Mesenchymal stem cell (in vitro differentiated cells and primary cell): ENCODE data around the gene GSTM5.
"Not testable (repeated sequence)": the region's sequence is repeated elsewhere in the genome, so short reads cannot be mapped to it uniquely, and the experiment has no call there.

Experiments used
- DNase-seq: peaks from one replicate; pipeline ENCODE4 v3.0.0-alpha.2; 2013
- H2AFZ ChIP-seq: one replicate; pipeline ENCODE4 v1.6.1; 2013; ENCODE audit warnings: low read depth, mild to moderate bottlenecking, control low read depth, inconsistent platforms, low read length, moderate library complexity
- H2AK5ac ChIP-seq: 2 replicates; pipeline ENCODE4 v1.6.1; 2013; ENCODE audit warnings: low read length, moderate library complexity, mild to moderate bottlenecking, inconsistent platforms; ENCODE audit not compliant: severe bottlenecking
- H2BK120ac ChIP-seq: one replicate; pipeline ENCODE4 v1.6.1; 2013; ENCODE audit warnings: low read depth, mild to moderate bottlenecking, inconsistent platforms, low read length, moderate library complexity
- H2BK12ac ChIP-seq, 2 experiments: one replicate each; pipeline ENCODE4 v1.6.1; 2013; ENCODE audit warnings: inconsistent platforms in 2 of 2, low read length in 2 of 2, mild to moderate bottlenecking in 2 of 2, moderate library complexity in 2 of 2, control low read depth in 1 of 2
- H2BK15ac ChIP-seq: one replicate; pipeline ENCODE4 v1.6.1; 2013; ENCODE audit warnings: mild to moderate bottlenecking, low read depth, inconsistent platforms; ENCODE audit not compliant: poor library complexity, severe bottlenecking
- H2BK5ac ChIP-seq: 2 replicates; pipeline ENCODE4 v1.6.1; 2013; ENCODE audit warnings: low read depth, mild to moderate bottlenecking, low read length, control low read depth, inconsistent platforms; ENCODE audit not compliant: poor library complexity, severe bottlenecking
- H3K14ac ChIP-seq, 2 experiments: one replicate each; pipeline ENCODE4 v1.6.1; 2013; ENCODE audit warnings: inconsistent platforms in 2 of 2, low read length in 2 of 2, control low read depth in 1 of 2, mild to moderate bottlenecking in 1 of 2, moderate library complexity in 1 of 2
- H3K18ac ChIP-seq, 2 experiments: one replicate each; pipeline ENCODE4 v1.6.1; 2013; ENCODE audit warnings: inconsistent platforms in 2 of 2, low read length in 2 of 2, control low read depth in 1 of 2, low read depth in 1 of 2, mild to moderate bottlenecking in 1 of 2
- H3K23ac ChIP-seq, 2 experiments: one replicate each; pipeline ENCODE4 v1.6.1; 2013; ENCODE audit warnings: inconsistent platforms in 2 of 2, low read length in 2 of 2, mild to moderate bottlenecking in 2 of 2, moderate library complexity in 2 of 2, control low read depth in 1 of 2
- H3K27ac ChIP-seq: 2 replicates; pipeline ENCODE4 v1.5.1; 2013; ENCODE audit warnings: mild to moderate bottlenecking, moderate library complexity, low read length, control low read depth, inconsistent platforms; ENCODE audit not compliant: poor library complexity, severe bottlenecking
- H3K27me3 ChIP-seq, 2 experiments: 2 replicates each; pipeline versions ENCODE4 v1.6.1 to v1.7.0; 2013; ENCODE audit warnings: low read length in 2 of 2, mild to moderate bottlenecking in 2 of 2, moderate library complexity in 2 of 2, control low read depth in 1 of 2, inconsistent platforms in 1 of 2; ENCODE audit not compliant: control insufficient read depth in 1 of 2, insufficient read depth in 1 of 2
- H3K36me3 ChIP-seq, 2 experiments: 2 replicates each; pipeline versions ENCODE4 v1.6.1 to v1.7.0; 2013; ENCODE audit warnings: low read length in 2 of 2, control low read depth in 1 of 2, inconsistent platforms in 1 of 2, low read depth in 1 of 2, mild to moderate bottlenecking in 1 of 2; ENCODE audit not compliant: insufficient read depth in 2 of 2, control insufficient read depth in 1 of 2
- H3K4ac ChIP-seq, 2 experiments: one replicate each; pipeline ENCODE4 v1.6.1; 2013; ENCODE audit warnings: inconsistent platforms in 2 of 2, low read length in 2 of 2, mild to moderate bottlenecking in 2 of 2, moderate library complexity in 2 of 2, control low read depth in 1 of 2, low read depth in 1 of 2
- H3K4me1 ChIP-seq: 2 replicates; pipeline ENCODE4 v1.6.1; 2013; ENCODE audit warnings: low read depth, low read length, control low read depth; ENCODE audit not compliant: control insufficient read depth, insufficient read depth
- H3K4me2 ChIP-seq: 2 replicates; pipeline ENCODE4 v1.6.1; 2013; ENCODE audit warnings: low read length, mild to moderate bottlenecking, inconsistent platforms; ENCODE audit not compliant: poor library complexity, severe bottlenecking
- H3K4me3 ChIP-seq, 2 experiments: 2 replicates each; pipeline versions ENCODE4 v1.5.1 to v1.7.0; 2013; ENCODE audit warnings: low read length in 2 of 2, mild to moderate bottlenecking in 2 of 2, control low read depth in 1 of 2, low read depth in 1 of 2; ENCODE audit not compliant: insufficient read depth in 1 of 2
- H3K79me1 ChIP-seq: replicated peaks from 2 replicates; pipeline ENCODE4 v1.6.1; 2013; ENCODE audit warnings: mild to moderate bottlenecking, control low read depth, low read length, inconsistent platforms; ENCODE audit not compliant: poor library complexity, severe bottlenecking
- H3K9ac ChIP-seq: 2 replicates; pipeline ENCODE4 v1.7.0; 2013; ENCODE audit warnings: mild to moderate bottlenecking, low read length, moderate library complexity
- H3K9me3 ChIP-seq: 2 replicates; pipeline ENCODE4 v1.7.0; 2013; ENCODE audit warnings: mild to moderate bottlenecking, low read length; ENCODE audit not compliant: control insufficient read depth
- H4K8ac ChIP-seq: one replicate; pipeline ENCODE4 v1.6.1; 2013; ENCODE audit warnings: inconsistent platforms, mild to moderate bottlenecking, low read length, moderate library complexity
- H4K91ac ChIP-seq: one replicate; pipeline ENCODE4 v1.6.1; 2013; ENCODE audit warnings: mild to moderate bottlenecking, low read length, inconsistent platforms
- WGBS: methylation state at CpG from one replicate; pipeline ENCODE4 v1.1.7; 2013; ENCODE audit warnings: mixed read lengths; 5-methylcytosine and 5-hydroxymethylcytosine counted together

GSTM5 gene

DNA sequence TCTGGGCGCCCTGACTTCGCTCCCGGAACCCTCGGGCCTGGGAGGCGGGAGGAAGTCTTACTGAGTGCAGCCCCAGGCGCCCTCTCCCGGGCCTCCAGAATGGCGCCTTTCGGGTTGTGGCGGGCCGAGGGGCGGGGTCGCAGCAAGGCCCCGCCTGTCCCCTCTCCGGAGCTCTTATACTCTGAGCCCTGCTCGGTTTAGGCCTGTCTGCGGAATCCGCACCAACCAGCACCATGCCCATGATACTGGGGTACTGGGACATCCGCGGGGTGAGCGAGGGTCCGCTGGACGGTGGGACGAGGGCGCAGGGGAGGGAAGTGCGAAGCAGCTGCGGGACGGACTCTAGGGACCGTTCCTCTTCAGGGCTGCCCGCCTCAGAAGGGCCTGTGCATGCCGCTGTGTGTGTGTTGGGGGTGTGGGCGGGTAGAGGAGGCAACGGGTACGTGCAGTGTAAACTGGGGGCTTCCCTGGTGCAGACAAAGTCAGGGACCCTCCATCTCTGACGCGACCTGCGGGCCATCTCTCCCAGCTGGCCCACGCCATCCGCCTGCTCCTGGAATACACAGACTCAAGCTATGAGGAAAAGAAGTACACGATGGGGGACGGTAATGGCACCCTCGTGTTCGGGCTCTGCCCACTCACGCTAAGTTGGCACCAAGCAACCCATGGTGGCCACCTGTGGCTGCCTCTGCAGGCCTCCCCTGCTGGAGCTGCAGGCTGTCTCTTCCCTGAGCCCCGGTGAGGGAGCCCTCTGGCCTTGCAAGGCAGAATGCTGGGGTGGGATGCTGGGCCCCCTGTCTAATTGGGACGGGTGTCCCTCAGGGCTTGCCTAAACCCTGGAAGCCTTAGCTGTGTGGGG lies 24.2 kb upstream of the GSTM5 start, which contains the start of gene GSTM1:
Gene GSTM1 (plus strand): TSS at position 177 of the 859 bp plus-strand sequence. CDS start 57 bp downstream, at position 234.
- Histone ChIP-seq H2BK12ac (peak within 1 kb of the TSS; percentile 1 to 17), H3K14ac (peak within 1 kb of the TSS in 1 of 2 experiments; percentile 88), H3K27ac (no peak within 1 kb of the TSS), H3K9ac (no peak within 1 kb of the TSS), H2BK5ac (no peak within 1 kb of the TSS), H3K4me3 (peak within 1 kb of the TSS in 1 of 2 experiments; percentile 29), H2BK15ac (no peak within 1 kb of the TSS), H3K4me1 (peaks cover 5% of the 10 kb centered on the region), H3K23ac (no peak within 1 kb of the TSS), H3K36me3 (peaks cover 0 to 3% of the 10 kb centered on the region in 2 experiments), H2BK120ac (no peak within 1 kb of the TSS), H3K18ac (peak within 1 kb of the TSS; percentile 10 to 93), H3K4me2 (peak within 1 kb of the TSS; percentile 16), H3K9me3 (no peaks in the 10 kb centered on the region), H3K79me1 (no peaks in the 10 kb centered on the region), H4K8ac (peak within 1 kb of the TSS; percentile 83), H2AK5ac (no peak within 1 kb of the TSS), H2AFZ (peak within 1 kb of the TSS; percentile 63), H3K4ac (peak within 1 kb of the TSS in 1 of 2 experiments; percentile 69), H4K91ac (peak within 1 kb of the TSS; percentile 62), H3K27me3 (no peaks in the 10 kb centered on the region)
- WGBS = 33% methylated on average over 46 of the region's 46 CpGs
- peak; percentile 80 for DNase-seq

DNA sequence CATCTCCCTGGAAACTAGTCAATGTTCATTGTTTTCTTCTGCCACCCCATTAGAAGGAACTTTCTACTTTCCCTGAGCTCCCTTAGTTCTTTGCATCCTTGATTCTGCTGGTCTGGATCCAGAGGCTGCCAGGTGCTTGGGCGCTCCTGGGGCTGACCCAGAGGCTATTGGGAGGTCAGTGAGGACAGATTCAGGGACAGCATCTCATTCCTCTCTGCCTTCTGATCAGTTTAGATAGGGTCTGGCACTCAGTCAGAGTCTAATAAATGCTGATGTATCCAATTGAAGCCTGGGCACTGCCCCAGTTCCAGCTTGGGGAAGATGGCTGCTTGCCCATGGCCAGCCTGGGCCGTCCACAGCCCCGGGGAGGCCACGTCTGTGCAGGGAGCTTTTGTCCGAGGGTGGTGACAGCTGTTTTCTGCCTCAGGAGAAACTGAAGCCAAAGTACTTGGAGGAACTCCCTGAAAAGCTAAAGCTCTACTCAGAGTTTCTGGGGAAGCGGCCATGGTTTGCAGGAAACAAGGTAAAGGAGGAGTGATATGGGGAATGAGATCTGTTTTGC lies 22.1 kb upstream of the GSTM5 start:
- no peak overlapping the region for H3K27ac ChIP-seq
- H3K4me1 ChIP-seq = peaks cover 5% of the 10 kb centered on the region
- H2BK15ac ChIP-seq = no peak overlapping the region
- no peak overlapping the region for H3K9ac ChIP-seq
- no peak overlapping the region for H3K4me3 ChIP-seq
- no peak overlapping the region for H3K18ac ChIP-seq
- no peak overlapping the region for H2BK120ac ChIP-seq
- H3K23ac ChIP-seq = no peak overlapping the region
- 97% methylated on average over 6 of the region's 6 CpGs for WGBS
- H2AK5ac ChIP-seq = no peak overlapping the region
- H3K79me1 ChIP-seq = no peaks in the 10 kb centered on the region
- H3K4ac ChIP-seq = no peak overlapping the region
- DNase-seq = no peak
- peaks cover 0 to 3% of the 10 kb centered on the region in 2 experiments for H3K36me3 ChIP-seq
- H4K91ac ChIP-seq = no peak overlapping the region
- H3K9me3 ChIP-seq = no peaks in the 10 kb centered on the region
- no peak overlapping the region for H3K14ac ChIP-seq
- no peaks in the 10 kb centered on the region for H3K27me3 ChIP-seq
- H2BK12ac ChIP-seq = no peak overlapping the region
- H3K4me2 ChIP-seq = no peak overlapping the region
- no peak overlapping the region for H4K8ac ChIP-seq
- no peak overlapping the region for H2AFZ ChIP-seq
- no peak overlapping the region for H2BK5ac ChIP-seq

DNA sequence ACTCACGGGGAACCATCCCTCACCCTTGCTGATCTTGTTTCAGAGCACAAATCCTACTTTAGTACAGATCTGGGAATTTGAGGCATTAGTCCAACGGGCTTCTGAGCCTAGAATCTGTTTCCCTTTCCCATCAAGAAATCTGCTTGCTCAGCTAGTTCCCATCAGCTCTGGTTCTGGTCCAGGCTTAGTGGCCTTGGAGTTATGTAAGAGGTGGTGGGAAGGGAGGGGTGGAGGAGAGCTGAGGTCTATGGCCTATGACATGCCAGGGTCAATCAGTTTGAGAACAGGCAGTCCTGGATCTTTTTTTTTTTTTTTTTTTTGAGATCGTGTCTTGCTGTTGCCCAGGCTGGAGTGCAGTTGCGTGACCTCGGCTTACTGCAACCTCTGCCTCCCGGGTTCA lies 20.3 kb upstream of the GSTM5 start:
- H3K18ac ChIP-seq = no peak overlapping the region
- no peak for DNase-seq
- peaks cover 0 to 3% of the 10 kb centered on the region in 2 experiments for H3K36me3 ChIP-seq
- H3K9ac ChIP-seq = no peak overlapping the region
- no peaks in the 10 kb centered on the region for H3K27me3 ChIP-seq
- no peak overlapping the region for H2BK12ac ChIP-seq
- no peak overlapping the region for H4K8ac ChIP-seq
- no peak overlapping the region for H2AK5ac ChIP-seq
- H4K91ac ChIP-seq = no peak overlapping the region
- H3K4me3 ChIP-seq = no peak overlapping the region
- H3K79me1 ChIP-seq = no peaks in the 10 kb centered on the region
- peak overlapping the region; percentile 31 for H2BK5ac ChIP-seq
- H3K9me3 ChIP-seq = no peaks in the 10 kb centered on the region
- H3K14ac ChIP-seq = no peak overlapping the region
- H2BK15ac ChIP-seq = no peak overlapping the region
- no peak overlapping the region for H3K27ac ChIP-seq
- peaks cover 5% of the 10 kb centered on the region for H3K4me1 ChIP-seq
- no peak overlapping the region for H2BK120ac ChIP-seq
- 83% methylated on average over 6 of the region's 6 CpGs for WGBS
- no peak overlapping the region for H2AFZ ChIP-seq
- no peak overlapping the region for H3K23ac ChIP-seq
- no peak overlapping the region for H3K4ac ChIP-seq
- no peak overlapping the region for H3K4me2 ChIP-seq

DNA sequence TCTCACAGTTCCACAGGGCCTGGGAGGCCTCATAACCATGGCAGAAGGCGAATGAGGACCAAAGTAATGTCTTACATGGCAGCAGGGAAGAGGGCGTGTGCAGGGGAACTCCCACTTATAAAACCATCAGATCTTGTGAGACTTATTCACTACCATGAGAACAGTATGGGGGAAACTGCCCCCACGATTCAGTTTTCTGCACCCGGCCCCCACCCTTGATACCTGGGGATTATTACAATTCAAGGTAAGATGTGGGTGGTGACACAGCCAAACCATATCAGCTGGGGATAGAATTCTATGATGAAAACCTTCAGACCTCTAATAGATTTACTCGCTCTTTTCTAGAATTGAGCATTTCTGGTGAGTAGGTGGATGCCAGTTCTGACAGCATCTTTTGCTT lies 17.7 kb upstream of the GSTM5 start:
- not testable (repeated sequence) for H2BK12ac ChIP-seq, H2BK15ac ChIP-seq, H3K36me3 ChIP-seq, H3K9me3 ChIP-seq, H3K9ac ChIP-seq, H4K91ac ChIP-seq, DNase-seq, H2BK120ac ChIP-seq, H3K27me3 ChIP-seq, H2AFZ ChIP-seq, H4K8ac ChIP-seq, H3K4me3 ChIP-seq, H3K79me1 ChIP-seq, H2AK5ac ChIP-seq, H3K23ac ChIP-seq, H2BK5ac ChIP-seq, H3K4me2 ChIP-seq, H3K4me1 ChIP-seq, H3K27ac ChIP-seq, H3K4ac ChIP-seq, H3K14ac ChIP-seq, H3K18ac ChIP-seq
- 92% methylated on average over 4 of the region's 5 CpGs for WGBS
